H1 (cell line): ENCODE measurements around the gene LLPH. TPM values are rescaled to one million over a fixed set of nuclear protein-coding genes. Genes with fewer than 3 reads are reported as not detected.

Experiments used
- CTCF ChIA-PET: fragments of 300-600 bp; sonication (Branson Sonifier 250); formaldehyde crosslinking; loops from one replicate; lab custom pipeline; 2021; ENCODE audit not compliant: partially characterized antibody; lab: Charles Lee
- POLR2A ChIA-PET: fragments of 300-600 bp; sonication (Branson Sonifier 250); formaldehyde crosslinking; loops from one replicate; lab custom pipeline; 2021; ENCODE audit warnings: inconsistent platforms; ENCODE audit not compliant: partially characterized antibody; lab: Charles Lee
- DNase-seq, 2 experiments: peaks; one replicate each; pipeline versions ENCODE4 v3.0.0 to v3.0.0-alpha.2; 2010 to 2022; ENCODE audit warnings: low spot score in 2 of 2, low read depth in 1 of 2, mixed read lengths in 1 of 2
- FAIRE-seq: peaks from 2 replicates; lab custom pipeline; 2011; peaks lifted over from hg19 to GRCh38; lab: Jason Lieb, UNC
- H2AFZ ChIP-seq: 2 replicates; pipeline ENCODE4 v1.8.1; 2012; ENCODE audit warnings: low read length, inconsistent platforms
- H2AK5ac ChIP-seq: 2 replicates; pipeline ENCODE4 v1.6.1; 2013; ENCODE audit warnings: low read depth, low read length
- H2BK120ac ChIP-seq: replicated peaks from 2 replicates; pipeline ENCODE3; 2013; ENCODE audit warnings: low read depth, low read length, inconsistent platforms
- H2BK12ac ChIP-seq: 2 replicates; pipeline ENCODE4 v1.6.1; 2013; ENCODE audit warnings: low read depth, low read length
- H2BK15ac ChIP-seq: 2 replicates; pipeline ENCODE4 v1.6.1; 2013; ENCODE audit warnings: low read length
- H2BK20ac ChIP-seq: 2 replicates; pipeline ENCODE4 v1.6.1; 2013; ENCODE audit warnings: low read length
- H2BK5ac ChIP-seq: 2 replicates; pipeline ENCODE4 v1.6.1; 2013; ENCODE audit warnings: low read depth, low read length
- H3K14ac ChIP-seq: 2 replicates; pipeline ENCODE4 v1.6.1; 2013; ENCODE audit warnings: inconsistent platforms; ENCODE audit not compliant: insufficient read length
- H3K18ac ChIP-seq: 2 replicates; pipeline ENCODE4 v1.6.1; 2013; ENCODE audit warnings: low read length; ENCODE audit errors: extremely low read depth
- H3K23ac ChIP-seq: 2 replicates; pipeline ENCODE4 v1.6.1; 2013; ENCODE audit warnings: inconsistent platforms; ENCODE audit not compliant: insufficient read length
- H3K23me2 ChIP-seq: 2 replicates; pipeline ENCODE4 v1.6.1; 2013; ENCODE audit warnings: low read depth, low read length
- H3K27ac ChIP-seq: 2 replicates; pipeline ENCODE4 v1.6.1; 2011; ENCODE audit warnings: low read depth, low read length, inconsistent platforms
- H3K27me3 ChIP-seq, 4 experiments: replicated peaks in 1 of 4; 1 replicate in 1 of 4; 2 replicates in 3 of 4; pipeline versions ENCODE4 v1.6.1 to v1.8.1; 2011 to 2013; ENCODE audit warnings: low read length in 3 of 4, mild to moderate bottlenecking in 3 of 4, inconsistent platforms in 2 of 4, mixed read lengths in 2 of 4, moderate library complexity in 1 of 4; ENCODE audit not compliant: control insufficient read depth in 3 of 4, insufficient read depth in 3 of 4; ENCODE audit errors: extremely low read depth in 1 of 4
- H3K36me3 ChIP-seq, 4 experiments: 2 replicates each; pipeline versions ENCODE4 v1.6.1 to v1.8.1; 2011 to 2013; ENCODE audit warnings: mild to moderate bottlenecking in 4 of 4, low read length in 3 of 4, moderate library complexity in 2 of 4, control low read depth in 1 of 4, inconsistent platforms in 1 of 4; ENCODE audit not compliant: insufficient read depth in 4 of 4, control insufficient read depth in 2 of 4
- H3K4ac ChIP-seq: replicated peaks from 2 replicates; pipeline ENCODE3; 2013; ENCODE audit warnings: low read length, low read depth, mixed read lengths, inconsistent platforms; ENCODE audit not compliant: insufficient read length
- H3K4me1 ChIP-seq, 4 experiments: replicated peaks in 1 of 4; 1 replicate in 1 of 4; 2 replicates in 3 of 4; pipeline versions ENCODE4 v1.6.1 to v1.8.1; 2011 to 2013; ENCODE audit warnings: low read length in 3 of 4, inconsistent platforms in 2 of 4, mixed read lengths in 1 of 4; ENCODE audit not compliant: insufficient read depth in 4 of 4, control insufficient read depth in 3 of 4
- H3K4me2 ChIP-seq, 2 experiments: 2 replicates each; pipeline versions ENCODE4 v1.6.1 to v1.8.1; 2011 to 2013; ENCODE audit warnings: low read depth in 2 of 2, low read length in 2 of 2, control low read depth in 1 of 2, inconsistent platforms in 1 of 2, mild to moderate bottlenecking in 1 of 2; ENCODE audit not compliant: insufficient read depth in 1 of 2
- H3K4me3 ChIP-seq, 4 experiments: fragments of 200-600, 300-600 bp in 1 of 4; sonication (generic), shearing (Covaris generic), sonication (Bioruptor Twin) in 1 of 4; 2 replicates each; pipeline versions ENCODE4 v1.5.1 to v1.8.1; 2011 to 2016; ENCODE audit warnings: low read length in 4 of 4, low read depth in 3 of 4, control low read depth in 2 of 4, inconsistent platforms in 2 of 4, mild to moderate bottlenecking in 2 of 4, mixed read lengths in 1 of 4, moderate library complexity in 1 of 4; ENCODE audit not compliant: insufficient read depth in 2 of 4; ENCODE audit errors: extremely low read depth in 1 of 4
- H3K56ac ChIP-seq: replicated peaks from 2 replicates; pipeline ENCODE3; 2013; ENCODE audit warnings: low read depth, mild to moderate bottlenecking, mixed read lengths, low read length, inconsistent platforms; ENCODE audit not compliant: insufficient read length
- H3K79me1 ChIP-seq: 2 replicates; pipeline ENCODE4 v1.6.1; 2013; ENCODE audit warnings: low read depth, low read length, control low read depth
- H3K79me2 ChIP-seq, 2 experiments: 2 replicates each; pipeline versions ENCODE4 v1.6.1 to v1.8.1; 2012 to 2013; ENCODE audit warnings: low read length in 2 of 2, mild to moderate bottlenecking in 2 of 2, inconsistent platforms in 1 of 2; ENCODE audit not compliant: insufficient read depth in 2 of 2, control insufficient read depth in 1 of 2
- H3K9ac ChIP-seq, 4 experiments: replicated peaks in 1 of 4; 1 replicate in 1 of 4; 2 replicates in 3 of 4; pipeline versions ENCODE4 v1.6.1 to v1.8.1; 2011 to 2013; ENCODE audit warnings: low read depth in 3 of 4, low read length in 3 of 4, control low read depth in 2 of 4, mild to moderate bottlenecking in 2 of 4, moderate library complexity in 2 of 4, inconsistent platforms in 1 of 4; ENCODE audit errors: extremely low read depth in 1 of 4
- H3K9me3 ChIP-seq, 2 experiments: 2 replicates each; pipeline versions ENCODE4 v1.6.1 to v1.8.1; 2012 to 2013; ENCODE audit warnings: mild to moderate bottlenecking in 2 of 2, moderate library complexity in 2 of 2, control low read depth in 1 of 2, inconsistent platforms in 1 of 2, low read depth in 1 of 2, low read length in 1 of 2, mixed read lengths in 1 of 2; ENCODE audit not compliant: insufficient read depth in 2 of 2
- H4K20me1 ChIP-seq, 2 experiments: replicated peaks in 1 of 2; 2 replicates each; pipeline versions ENCODE3 to v1.8.1; 2011 to 2013; ENCODE audit warnings: inconsistent platforms in 2 of 2, low read length in 2 of 2, mild to moderate bottlenecking in 1 of 2; ENCODE audit not compliant: insufficient read depth in 2 of 2, control insufficient read depth in 1 of 2
- H4K5ac ChIP-seq: 2 replicates; pipeline ENCODE4 v1.6.1; 2013; ENCODE audit warnings: low read length, low read depth, mixed read lengths, inconsistent platforms; ENCODE audit not compliant: insufficient read length
- H4K8ac ChIP-seq: 2 replicates; pipeline ENCODE4 v1.8.0; 2013; ENCODE audit warnings: mild to moderate bottlenecking, moderate library complexity, low read length, inconsistent platforms; ENCODE audit not compliant: insufficient read depth; ENCODE audit errors: extremely low read depth
- H4K91ac ChIP-seq: replicated peaks from 2 replicates; pipeline ENCODE3; 2013; ENCODE audit warnings: low read length, mixed read lengths, inconsistent platforms; ENCODE audit not compliant: insufficient read length
- ATF2 ChIP-seq: IDR thresholded peaks from 2 replicates; pipeline ENCODE4 v1.6.1; 2012; ENCODE audit warnings: low read length, inconsistent platforms
- CBX5 ChIP-seq: fragments of 300-800, 300-1000 bp; sonication (generic); IDR thresholded peaks from 2 replicates; pipeline ENCODE4 v1.7.1; 2016; ENCODE audit warnings: antibody characterized with exemption, low read length, low read depth
- EP300 ChIP-seq, 2 experiments: IDR thresholded peaks; 1 replicate in 1 of 2; 2 replicates in 1 of 2; pipeline ENCODE4 v1.6.1; 2011 to 2012; ENCODE audit warnings: low read depth in 2 of 2, low read length in 2 of 2, mild to moderate bottlenecking in 2 of 2, borderline replicate concordance in 1 of 2, inconsistent platforms in 1 of 2, moderate library complexity in 1 of 2
- HDAC2 ChIP-seq, 2 experiments: fragments of 300-600 bp in 1 of 2; sonication (generic) in 1 of 2; IDR thresholded peaks; 2 replicates each; pipeline ENCODE4 v1.6.1; 2011 to 2012; ENCODE audit warnings: low read depth in 2 of 2, low read length in 2 of 2, mild to moderate bottlenecking in 2 of 2, moderate library complexity in 2 of 2, borderline replicate concordance in 1 of 2, inconsistent platforms in 1 of 2
- HDAC6 ChIP-seq: IDR thresholded peaks from one replicate; pipeline ENCODE4 v1.7.1; 2012; ENCODE audit warnings: low read depth, mild to moderate bottlenecking, inconsistent platforms, low read length, moderate library complexity
- JUN ChIP-seq: IDR thresholded peaks from 2 replicates; pipeline ENCODE4 v1.6.1; 2011; ENCODE audit warnings: low read depth, mild to moderate bottlenecking, improper control_type of control experiment, low read length
- MAFK ChIP-seq: IDR thresholded peaks from 2 replicates; pipeline ENCODE4 v1.6.1; 2012; ENCODE audit warnings: low read depth, mild to moderate bottlenecking, improper control_type of control experiment, low read length
- NANOG ChIP-seq: IDR thresholded peaks from 2 replicates; pipeline ENCODE4 v1.6.1; 2011; ENCODE audit warnings: low read length, low read depth, mild to moderate bottlenecking, inconsistent platforms; ENCODE audit not compliant: insufficient read depth, poor library complexity, severe bottlenecking
- POLR2A ChIP-seq, 2 experiments: IDR thresholded peaks; 1 replicate in 1 of 2; 2 replicates in 1 of 2; pipeline ENCODE4 v1.6.1; 2011; ENCODE audit warnings: low read depth in 2 of 2, low read length in 2 of 2, mild to moderate bottlenecking in 2 of 2; ENCODE audit errors: control extremely low read depth in 1 of 2
- POLR2AphosphoS5 ChIP-seq: IDR thresholded peaks from 2 replicates; pipeline ENCODE4 v1.6.1; 2011; ENCODE audit warnings: low read depth, low read length
- POU5F1 ChIP-seq: IDR thresholded peaks from 2 replicates; pipeline ENCODE4 v1.6.1; 2011; ENCODE audit warnings: low read depth, mild to moderate bottlenecking, low read length, moderate library complexity
- SP1 ChIP-seq: IDR thresholded peaks from 2 replicates; pipeline ENCODE4 v1.6.1; 2011; ENCODE audit warnings: low read depth, low read length
- YY1 ChIP-seq: IDR thresholded peaks from 2 replicates; pipeline ENCODE4 v1.6.1; 2011; ENCODE audit warnings: low read depth, mild to moderate bottlenecking, low read length
- WGBS, 2 experiments: shearing (Covaris generic) in 1 of 2; methylation state at CpG; one replicate each; pipeline versions ENCODE4 v1.1.6 to v1.1.7; 2013 to 2015; ENCODE audit warnings: low lambda C conversion rate in 2 of 2, mixed read lengths in 2 of 2, inconsistent platforms in 1 of 2, low coverage in 1 of 2, missing lambda C conversion rate in 1 of 2; ENCODE audit not compliant: insufficient replicate concordance in 2 of 2, insufficient coverage in 1 of 2, insufficient read length in 1 of 2; ENCODE audit errors: extremely low coverage in 1 of 2, missing lambda C conversion rate in 1 of 2; 5-methylcytosine and 5-hydroxymethylcytosine counted together
- polyA plus RNA-seq, 7 experiments: library from polyadenylated mRNA; depleted of rRNA in 3 of 7; stranded (reverse) in 5 of 7; unstranded in 2 of 7; fragments of >200 nt in 5 of 7; fragments of 200-250 nt in 2 of 7; gene quantifications; 1 replicate in 5 of 7; 2 replicates in 1 of 7; 4 replicates in 1 of 7; pipeline versions ENCODE4 v1.2.1 to v1.2.3, GENCODE V29; 2011 to 2013; ENCODE audit warnings: missing spikeins in 2 of 7, mixed read lengths in 2 of 7
- total RNA-seq: library from RNA; stranded (reverse); fragmentation: NEBNext Ultra II Directional; extraction: Animal tissue kit (Norgen Biotek cat#: 25700); gene quantifications from 2 replicates; pipeline ENCODE4 v1.2.1, GENCODE V29; 2021

Gene LLPH
- total and polyA plus RNA-seq, 2 of the 8 experiments (the other 6 are each of a cell fraction or from before 2014, with no cell fraction given): 2.3 to 31.3 TPM

GRCh38 chr12:66137937-66138336 is 7.4 kb upstream of the LLPH start:
- Histone ChIP-seq H3K79me2 (no peaks in the 10 kb centered on the region), H3K27me3 (no peaks in the 10 kb centered on the region), H4K8ac (no peak overlapping the region), H3K36me3 (peaks cover 0 to 28% (median 8%) of the 10 kb centered on the region in 4 experiments; a peak in 3 of 8 replicates), H3K56ac (no peak overlapping the region), H3K14ac (no peak overlapping the region), H3K18ac (no peak overlapping the region), H3K79me1 (no peaks in the 10 kb centered on the region), H2BK15ac (no peak overlapping the region), H2BK20ac (no peak overlapping the region), H2BK12ac (no peak overlapping the region), H3K4ac (no peak overlapping the region), H2BK5ac (no peak overlapping the region), H3K9ac (no peak overlapping the region), H2BK120ac (no peak overlapping the region), H3K9me3 (peaks cover 10 to 12% of the 10 kb centered on the region in 2 experiments), H3K4me3 (no peak overlapping the region), H2AFZ (no peak overlapping the region), H4K20me1 (no peaks in the 10 kb centered on the region), H2AK5ac (no peak overlapping the region), H4K91ac (no peak overlapping the region), H4K5ac (no peak overlapping the region), H3K27ac (no peak overlapping the region), H3K4me2 (no peak overlapping the region), H3K23me2 (no peaks in the 10 kb centered on the region), H3K4me1 (no peaks in the 10 kb centered on the region), H3K23ac (no peak overlapping the region)
- no peak for DNase-seq
- no peak for FAIRE-seq
- ChIA-PET CTCF (interaction anchor here (0.8 to 1.5 kb wide), 2 partner anchors 9 to 19 kb away, joined by 3 to 5 read pairs; no protein-coding TSS in a partner anchor), POLR2A (no interaction called here)
- WGBS, 2 experiments: 89% methylated on average over 3 of the region's 3 CpGs; no CpG with 5 or more reads in 1 of the 2 experiments
- TF ChIP-seq POLR2AphosphoS5 (no peak), EP300 (IDR thresholded peaks at IDR 0.05; ENCODE audit: borderline replicate concordance in 1 of 2, low read depth in 2 of 2, low read length in 2 of 2) (no peak), ATF2 (no peak), CBX5 (no peak), POU5F1 (no peak), SP1 (no peak), MAFK (no peak), JUN (no peak), YY1 (no peak), HDAC6 (no peak), HDAC2 (IDR thresholded peaks at IDR 0.05; ENCODE audit: borderline replicate concordance in 1 of 2, low read depth in 2 of 2, low read length in 2 of 2) (no peak), POLR2A (IDR thresholded peaks at IDR 0.05; ENCODE audit: control extremely low read depth in 1 of 2, low read depth in 2 of 2, low read length in 2 of 2) (no peak), NANOG (no peak)
